GM19240 (cell line): ENCODE results near the gene PDGFD.
"Not testable (repeated sequence)": the region's sequence is repeated elsewhere in the genome, so short reads cannot be mapped to it uniquely, and the experiment has no call there.

Experiments used
- DNase-seq: peaks from one replicate; pipeline ENCODE4 v3.0.0; 2011; ENCODE audit warnings: low spot score; ENCODE audit not compliant: insufficient read length

The PDGFD gene

DNA sequence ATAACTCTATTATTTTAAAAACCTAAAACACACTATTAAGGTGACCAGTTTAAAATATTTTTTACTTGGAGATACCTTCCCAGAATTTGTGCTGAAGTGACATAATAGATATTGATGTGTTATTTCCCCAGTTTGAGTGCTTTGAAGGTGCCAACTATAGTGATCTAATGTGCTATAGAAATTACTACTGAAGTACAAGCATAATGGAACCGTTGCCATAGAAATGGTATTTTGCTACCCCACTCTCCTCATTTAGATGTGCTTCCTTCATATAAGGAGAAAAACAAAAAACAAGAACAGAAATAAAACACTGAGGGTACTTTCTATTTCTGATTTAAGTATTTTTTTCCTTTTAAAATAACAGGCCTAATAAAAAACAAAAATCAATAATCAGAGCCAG lies 108.4 kb downstream of the PDGFD start:
- DNase-seq: no peak

GRCh38 chr11:104054911-104055529 lies 108.9 kb downstream of the PDGFD start:
- no peak for DNase-seq

DNA sequence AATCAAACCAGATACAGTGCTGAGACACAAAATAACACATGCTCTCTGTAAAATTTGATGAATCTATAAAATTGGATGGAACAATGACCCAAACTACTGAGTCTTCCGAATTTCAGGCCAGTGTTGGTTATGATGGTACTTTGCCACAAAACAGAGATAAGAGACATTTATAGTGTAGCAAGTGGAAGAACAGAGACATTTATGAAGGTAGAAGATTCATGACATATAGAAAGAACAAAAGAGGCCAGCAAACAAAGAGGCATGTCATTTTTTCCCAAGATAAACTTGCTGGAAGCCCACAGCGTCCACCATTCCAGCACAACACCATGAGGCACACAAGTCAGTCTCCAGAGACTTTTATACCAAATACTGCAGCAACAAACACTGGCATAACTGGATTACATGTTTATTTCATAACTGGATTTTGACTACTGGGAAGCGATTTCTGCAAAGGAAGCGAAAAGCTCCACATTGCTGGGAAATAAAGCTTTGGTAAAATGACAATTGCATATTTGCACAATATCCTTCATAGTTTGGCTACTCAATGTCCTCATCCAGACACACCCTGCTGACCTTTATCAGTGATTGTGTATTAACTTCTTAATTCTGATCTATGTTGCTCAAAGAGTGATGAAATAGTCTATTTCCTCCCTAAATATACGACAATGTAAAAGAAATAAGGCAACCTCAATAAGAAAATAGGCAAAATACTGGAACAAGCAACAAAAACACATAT lies 110.0 kb downstream of the PDGFD start:
- no peak for DNase-seq

DNA sequence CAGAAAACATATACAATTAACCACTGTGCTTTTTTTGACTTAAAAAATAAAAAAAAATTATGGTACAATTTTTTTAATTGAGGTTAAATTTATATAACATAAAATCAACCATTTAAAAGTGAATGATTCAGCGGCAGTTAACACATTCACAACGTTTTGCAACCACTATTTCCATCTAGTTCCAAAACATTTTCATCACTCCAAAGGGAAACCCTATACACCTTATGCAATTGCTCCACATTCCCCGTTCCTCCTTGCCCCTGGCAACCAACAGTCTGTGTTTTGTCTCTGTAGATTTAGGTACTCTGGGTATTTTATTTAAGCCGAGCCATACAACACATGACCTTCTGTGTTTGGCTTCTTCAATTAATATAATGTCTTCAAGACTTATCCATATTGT lies 112.2 kb downstream of the PDGFD start:
- no peak for DNase-seq

DNA sequence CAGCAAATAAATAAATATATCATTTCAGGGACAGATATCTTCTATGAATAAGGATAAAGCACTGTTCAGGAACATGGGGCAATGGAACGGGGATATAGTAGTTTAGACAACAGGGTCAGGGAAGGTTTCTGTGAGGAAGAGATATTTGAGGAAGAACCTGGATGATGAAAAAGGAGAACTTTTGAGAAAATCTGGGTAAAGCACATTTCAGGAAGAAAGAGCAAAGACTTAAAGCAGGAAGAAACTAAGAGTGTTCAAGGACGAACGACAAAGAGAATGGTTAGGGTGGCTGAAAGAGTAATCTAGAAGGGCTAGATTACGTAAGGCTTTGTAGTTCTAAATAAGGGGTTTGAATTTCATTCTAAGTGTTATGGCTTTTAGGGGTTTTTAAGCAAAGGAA lies 114.8 kb downstream of the PDGFD start:
- DNase-seq: no peak

DNA sequence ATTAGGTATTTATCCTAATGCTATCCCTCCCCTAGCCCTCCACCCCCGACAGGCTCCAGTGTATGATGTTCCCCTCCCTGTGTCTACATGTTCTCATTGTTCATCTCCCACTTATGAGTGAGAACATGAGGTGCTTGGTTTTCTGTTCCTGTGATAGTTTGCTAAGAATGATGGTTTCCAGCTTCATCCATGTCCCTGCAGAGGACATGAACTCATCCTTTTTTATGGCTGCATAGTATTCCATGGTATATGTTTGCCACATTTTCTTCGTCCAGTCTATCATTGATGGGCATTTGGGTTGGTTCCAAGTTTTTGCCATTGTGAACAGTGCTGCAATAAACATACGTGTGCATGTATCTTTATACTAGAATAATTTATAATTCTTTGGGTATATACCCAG lies 117.1 kb downstream of the PDGFD start:
- DNase-seq: not testable (repeated sequence)

DNA sequence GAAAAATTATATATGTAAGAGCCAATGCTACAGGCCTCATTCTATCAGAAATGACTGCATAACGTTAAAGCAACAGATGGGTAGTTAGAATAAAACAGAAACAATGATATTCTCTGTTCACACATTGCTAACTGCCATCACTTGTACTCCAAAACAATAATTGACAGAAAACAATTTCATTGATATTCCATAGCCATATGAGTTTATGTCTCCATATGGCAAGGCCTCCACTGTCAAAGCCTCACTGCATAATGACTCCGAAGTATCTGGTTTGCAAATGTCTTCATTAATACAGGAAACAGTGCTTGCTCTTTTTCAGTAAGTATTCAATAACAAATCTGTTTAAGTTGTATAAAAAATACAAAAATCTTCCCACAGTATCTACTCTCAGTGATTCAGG lies 117.6 kb downstream of the PDGFD start:
- no peak for DNase-seq

DNA sequence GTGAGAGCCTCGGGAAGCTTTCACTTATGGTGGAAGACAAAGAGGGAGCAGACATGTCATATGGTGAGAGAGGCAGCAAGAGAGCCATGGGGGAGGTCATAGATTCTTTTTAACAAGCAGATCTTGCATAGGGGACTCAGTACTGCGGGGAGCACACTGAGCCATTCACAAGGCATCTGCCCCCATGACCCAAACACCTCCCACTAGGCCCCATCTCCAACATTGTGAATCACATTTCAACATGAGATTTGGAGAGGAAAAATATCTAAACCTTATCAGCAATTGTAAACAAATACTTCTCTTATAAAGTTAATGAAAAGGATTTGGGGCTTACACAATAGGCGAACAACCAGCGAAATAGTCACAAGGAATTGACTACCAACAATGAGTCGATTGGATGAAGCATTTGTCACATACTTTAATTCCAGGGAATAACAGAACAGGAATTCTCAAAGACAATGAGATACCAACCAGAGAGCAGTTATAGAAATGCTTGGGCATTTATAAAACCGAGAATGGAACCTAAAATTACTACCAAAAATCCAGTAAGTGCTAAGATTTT lies 120.2 kb downstream of the PDGFD start:
- DNase-seq: no peak

DNA sequence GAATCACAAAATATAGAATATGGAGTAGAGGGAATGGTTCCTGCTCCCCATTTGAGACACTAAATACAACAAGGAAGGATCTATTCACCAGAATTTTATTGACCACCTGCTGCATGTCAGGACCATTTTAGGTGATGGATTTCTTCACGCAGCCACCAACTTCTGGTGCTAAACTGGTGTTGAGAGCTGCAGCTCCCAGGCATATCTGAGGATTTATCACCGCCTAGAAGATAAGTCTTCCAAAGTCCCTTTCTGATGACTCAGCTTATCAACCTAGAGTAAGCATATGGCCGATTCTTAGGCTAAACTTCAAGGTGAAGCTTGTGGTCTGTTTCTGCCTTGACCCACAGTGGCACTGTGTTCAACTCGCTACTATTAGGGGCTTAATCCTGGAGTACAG lies 120.8 kb downstream of the PDGFD start:
- DNase-seq: no peak

DNA sequence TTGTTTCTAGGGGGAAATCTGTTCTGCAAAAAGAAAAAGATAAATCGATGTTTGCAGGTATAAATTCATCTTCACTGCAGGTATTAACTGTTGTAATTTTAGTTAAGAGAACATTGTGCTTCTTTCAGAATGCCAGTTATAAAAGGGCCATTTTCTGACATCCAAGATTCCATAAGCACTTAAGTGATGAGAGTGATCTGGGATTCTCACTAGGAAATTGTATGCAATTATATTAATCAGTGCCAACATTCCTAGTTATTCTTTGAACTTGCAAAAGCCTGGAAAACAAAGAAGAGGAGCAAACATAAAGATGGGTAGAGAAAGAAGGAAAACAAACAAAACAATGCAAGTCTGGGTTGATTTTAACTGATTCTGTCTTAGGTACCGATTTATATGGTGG lies 122.2 kb downstream of the PDGFD start:
- DNase-seq: no peak

DNA sequence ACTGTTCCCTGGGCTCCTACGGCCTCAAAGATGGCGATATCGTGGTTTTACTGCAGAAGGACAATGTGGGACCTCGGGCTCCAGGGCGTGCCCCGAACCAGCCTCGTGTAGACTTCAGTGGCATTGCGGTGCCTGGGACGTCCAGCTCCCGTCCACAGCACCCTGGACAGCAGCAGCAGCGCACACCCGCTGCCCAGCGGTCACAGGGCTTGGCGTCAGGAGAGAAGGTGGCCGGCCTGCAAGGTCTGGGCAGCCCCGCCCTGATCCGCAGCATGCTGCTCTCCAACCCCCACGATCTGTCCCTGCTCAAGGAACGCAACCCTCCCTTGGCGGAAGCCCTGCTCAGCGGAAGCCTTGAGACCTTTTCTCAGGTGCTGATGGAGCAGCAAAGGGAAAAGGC lies 127.0 kb downstream of the PDGFD start:
- DNase-seq: no peak

DNA sequence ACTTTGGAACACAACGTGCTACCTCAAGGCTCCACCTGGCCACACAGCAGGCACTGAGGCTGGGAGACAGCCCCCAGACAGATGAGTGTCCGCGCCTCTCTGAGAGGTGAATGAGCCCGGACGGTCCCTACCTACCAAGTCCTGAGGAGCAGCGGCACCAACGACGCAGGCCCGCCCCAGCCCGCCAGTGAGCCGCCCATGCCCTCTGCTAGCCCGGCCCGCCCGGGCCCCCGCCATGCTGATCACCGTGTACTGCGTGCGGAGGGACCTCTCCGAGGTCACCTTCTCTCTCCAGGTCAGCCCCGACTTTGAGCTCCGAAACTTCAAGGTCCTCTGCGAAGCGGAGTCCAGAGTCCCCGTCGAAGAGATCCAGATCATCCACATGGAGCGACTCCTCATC lies 127.4 kb downstream of the PDGFD start, which contains the start of gene DDI1:
Gene DDI1, plus strand, starts transcription at position 53 of the 400 bp plus-strand sequence. Its CDS starts 183 bp downstream, at position 236.
- no peak for DNase-seq

DNA sequence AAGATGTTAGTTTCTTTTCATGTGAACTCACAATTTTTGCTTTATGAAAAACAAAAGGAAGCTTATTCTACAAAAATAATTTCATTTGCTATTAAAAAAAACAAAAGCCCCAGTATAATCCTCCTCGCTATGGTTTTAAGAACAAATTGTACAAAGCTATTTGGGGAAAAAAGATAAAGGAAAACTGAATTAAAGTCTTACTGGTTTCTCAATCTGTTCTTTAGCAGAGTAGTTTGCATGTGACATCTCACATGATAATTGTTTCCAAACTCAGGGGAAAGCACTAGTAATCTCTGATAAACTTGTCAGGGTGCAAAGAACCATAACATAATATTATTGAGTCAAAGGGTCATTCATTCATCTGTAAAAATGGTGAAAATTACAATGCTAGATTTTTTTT lies 130.4 kb downstream of the PDGFD start:
- DNase-seq: no peak

DNA sequence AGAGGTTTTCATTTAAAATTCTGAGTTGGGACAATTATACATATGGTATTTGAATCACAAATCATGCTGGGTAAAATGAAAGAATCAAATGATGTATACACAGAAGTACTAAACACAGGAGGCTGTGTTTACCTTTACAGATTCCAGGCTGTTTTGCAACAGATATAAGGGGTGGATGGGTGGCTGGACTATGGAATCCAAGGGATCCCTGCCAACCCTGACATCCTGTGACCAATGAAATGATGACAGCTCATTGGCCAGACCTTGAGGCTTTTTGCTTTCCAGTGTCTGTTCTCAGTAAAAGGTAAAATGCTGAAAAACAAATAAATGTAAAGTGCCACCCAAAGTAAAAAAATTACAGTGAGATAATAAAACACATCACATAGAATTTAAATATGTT lies 130.8 kb downstream of the PDGFD start:
- no peak for DNase-seq

- no peak for DNase-seq
Observed at GRCh38 chr11:104028476-104029263, 135.3 kb downstream of the PDGFD start.

DNA sequence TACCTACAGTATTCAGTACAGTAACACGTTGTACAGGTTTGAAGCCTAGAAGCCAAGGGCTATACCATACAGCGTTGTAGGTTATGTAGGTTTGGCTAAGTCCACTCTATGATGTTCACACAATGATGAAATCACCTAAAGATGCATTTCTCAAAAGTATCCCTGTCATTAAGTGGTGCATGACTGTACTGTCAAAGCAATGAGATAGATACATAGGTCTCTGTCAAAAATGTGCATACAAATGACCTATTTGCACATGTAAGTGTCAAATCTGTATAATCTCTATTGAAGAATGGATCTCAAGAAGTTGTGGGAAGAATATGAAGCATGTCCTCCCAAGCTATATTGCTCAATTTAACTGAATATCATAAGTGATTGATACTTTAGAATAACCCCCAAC lies 139.4 kb downstream of the PDGFD start:
- DNase-seq: no peak

DNA sequence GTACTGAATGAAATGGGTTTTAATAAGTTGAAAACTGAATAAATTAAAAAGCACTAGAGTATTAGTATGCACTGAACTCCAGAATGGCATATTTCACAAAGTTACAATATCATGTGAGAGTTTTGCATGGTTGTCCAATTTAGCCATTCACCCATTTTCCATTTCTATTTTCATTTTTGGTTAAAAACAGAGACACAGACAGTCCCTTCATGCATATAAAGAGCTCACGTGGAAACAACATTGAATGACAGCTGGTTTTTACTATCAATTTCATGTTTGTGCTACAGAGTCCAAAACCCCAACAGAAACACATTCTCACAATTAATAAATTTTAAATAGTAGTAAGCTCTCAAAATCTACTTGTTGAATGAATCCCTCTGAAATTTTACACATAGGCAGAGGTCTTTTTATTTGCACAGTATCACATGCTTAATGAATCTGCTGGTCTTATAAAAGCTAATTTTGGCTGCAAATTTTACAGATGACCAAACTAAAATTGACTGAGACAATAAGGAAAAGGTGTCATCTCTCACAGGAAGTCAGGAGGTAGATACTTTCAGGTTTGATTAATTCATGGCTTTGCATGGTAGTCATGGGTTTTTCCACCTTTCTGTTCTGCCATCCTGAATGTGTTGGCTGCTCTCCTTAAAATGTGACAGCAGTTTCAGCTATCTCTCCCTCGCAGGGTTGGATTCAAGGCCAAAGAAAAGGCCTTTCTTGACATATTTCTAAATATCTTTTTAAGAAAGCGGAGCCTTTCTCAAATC lies 148.1 kb downstream of the PDGFD start:
- DNase-seq: no peak

DNA sequence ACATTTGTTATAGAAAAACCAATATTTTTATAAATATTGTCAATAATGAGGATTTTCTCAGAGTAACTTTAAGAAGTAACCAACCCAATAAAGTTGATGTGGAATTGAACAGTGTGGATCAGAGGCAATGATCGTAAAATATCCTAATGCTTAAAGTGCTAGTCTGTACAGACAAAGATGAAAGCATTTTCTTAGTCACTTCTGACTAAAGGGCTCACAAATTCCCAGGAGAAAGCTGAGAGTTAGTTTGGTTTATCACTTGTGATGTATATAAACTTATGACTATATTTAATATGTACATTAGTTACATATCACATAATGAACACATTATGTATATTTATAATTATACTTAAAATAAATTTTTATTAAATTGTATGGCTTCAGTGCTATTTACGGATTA lies 152.9 kb downstream of the PDGFD start:
- DNase-seq: no peak

DNA sequence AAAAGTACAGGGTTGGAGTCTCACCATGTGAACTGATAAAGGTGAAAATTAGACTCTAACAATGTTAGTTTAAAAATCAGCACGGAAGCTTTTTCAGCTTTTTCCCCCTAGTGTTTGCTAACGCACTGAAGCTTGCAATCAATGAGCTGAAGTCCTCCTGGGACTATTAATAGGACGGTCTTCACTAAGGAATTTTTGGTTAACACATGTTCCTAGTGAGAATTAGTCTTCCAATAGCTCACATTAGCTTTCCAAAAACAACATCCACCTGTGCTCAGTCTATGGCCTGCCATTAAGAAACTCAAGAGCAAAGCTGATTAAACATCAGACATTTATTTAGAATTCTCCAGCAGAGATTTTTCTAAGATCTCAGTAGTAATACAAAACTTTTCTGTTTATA lies 154.2 kb downstream of the PDGFD start:
- no peak for DNase-seq

GRCh38 chr11:104005234-104005855 lies 158.6 kb downstream of the PDGFD start:
- DNase-seq: no peak

DNA sequence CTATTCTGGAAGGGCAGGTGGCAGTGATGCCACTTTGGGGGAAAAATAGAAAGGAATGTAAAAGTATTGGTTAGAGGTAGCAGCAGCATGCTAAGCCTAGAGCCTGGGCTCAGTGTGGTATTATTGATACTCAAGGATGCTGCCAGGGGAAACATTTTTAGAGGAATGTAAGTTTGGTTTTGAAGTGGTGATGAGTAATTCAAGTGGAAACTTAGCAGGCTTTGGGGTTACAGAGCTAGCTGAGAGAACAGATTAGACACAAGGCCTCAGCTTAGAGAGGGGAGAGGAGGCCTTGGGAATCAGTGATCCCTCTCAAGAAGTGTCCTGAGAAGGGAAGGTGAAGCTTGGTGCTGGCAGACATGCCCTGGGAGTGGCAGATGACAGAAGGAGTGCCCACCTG lies 160.5 kb downstream of the PDGFD start:
- DNase-seq: no peak
